CD4-positive, alpha-beta T cell treated with Interleukin-6 for 4 hours (primary cell): Measurements from ENCODE around the gene PCDHGA8.
"Not testable (repeated sequence)": the region's sequence is repeated elsewhere in the genome, so short reads cannot be mapped to it uniquely, and the experiment has no call there.

Experiments
- DNase-seq: peaks from one replicate; pipeline ENCODE4 v3.0.0-alpha.2; 2020; ENCODE audit warnings: mixed read lengths

Gene PCDHGA8

GRCh38 chr5:141371572-141372475 is 20.6 kb upstream of the PCDHGA8 start:
- DNase-seq, result no peak

- DNase-seq, result no peak
These were observed 18.6 kb upstream of the PCDHGA8 start, which contains the start of gene PCDHGA6 for GRCh38 chr5:141373673-141374317. TSS of gene PCDHGA6 (plus strand) at chr5:141373891. CDS start at chr5:141374084, 193 bp downstream.

- no peak for DNase-seq
These were observed 17.8 kb upstream of the PCDHGA8 start for GRCh38 chr5:141374627-141375026.

GRCh38 chr5:141375444-141376155 is 16.8 kb upstream of the PCDHGA8 start:
- not testable (repeated sequence) for DNase-seq

GRCh38 chr5:141382469-141383294 is 9.8 kb upstream of the PCDHGA8 start, which contains the start of gene PCDHGA7:
TSS of gene PCDHGA7 (plus strand) at chr5:141382742. CDS start at chr5:141382900, 158 bp downstream.
- no peak for DNase-seq

GRCh38 chr5:141383345-141383744 is 9.1 kb upstream of the PCDHGA8 start:
- DNase-seq, result no peak

GRCh38 chr5:141384471-141385267 is 7.8 kb upstream of the PCDHGA8 start:
- DNase-seq, result no peak

- DNase-seq, result peak; percentile 38
These were observed 4.7 kb upstream of the PCDHGA8 start, which contains the start of gene PCDHGB4 for GRCh38 chr5:141387557-141388311. TSS of gene PCDHGB4 (plus strand) at chr5:141387698. CDS start at chr5:141387885, 187 bp downstream.

- DNase-seq, result no peak
These were observed 3.8 kb upstream of the PCDHGA8 start for GRCh38 chr5:141388661-141389060.

- DNase-seq, result no peak
These were observed 3.0 kb upstream of the PCDHGA8 start for GRCh38 chr5:141389153-141390042.

GRCh38 chr5:141393267-141393666 is 834 bp downstream of the PCDHGA8 start:
- DNase-seq, result no peak

GRCh38 chr5:141394401-141395187 is 2.2 kb downstream of the PCDHGA8 start:
- not testable (repeated sequence) for DNase-seq

- peak; percentile 46 for DNase-seq
These were observed 5.5 kb downstream of the PCDHGA8 start, which contains the start of gene PCDHGB5 for GRCh38 chr5:141397756-141398551. TSS of gene PCDHGB5 (plus strand) at chr5:141397947. CDS start at chr5:141398128, 181 bp downstream.

- no peak for DNase-seq
These were observed 6.2 kb downstream of the PCDHGA8 start for GRCh38 chr5:141398608-141399007.

- no peak for DNase-seq
These were observed 7.3 kb downstream of the PCDHGA8 start for GRCh38 chr5:141399555-141400258.

GRCh38 chr5:141402553-141403243 is 10.3 kb downstream of the PCDHGA8 start, which contains the start of gene PCDHGA9:
TSS of gene PCDHGA9 (plus strand) at chr5:141402778. CDS start at chr5:141402953, 175 bp downstream.
- DNase-seq, result no peak
